Raji (cell line): ENCODE results near the gene SERINC2.

Experiments used
- POLR2A ChIP-seq: IDR thresholded peaks from 2 replicates; pipeline ENCODE4 v1.6.1; 2011; ENCODE audit warnings: low read depth, low read length, control low read depth; ENCODE audit not compliant: insufficient read depth

SERINC2 gene

GRCh38 chr1:31377364-31377863 is 35.6 kb upstream of the SERINC2 start:
- no peak for TF ChIP-seq POLR2A

- TF ChIP-seq POLR2A = no peak
These were observed 35.0 kb upstream of the SERINC2 start for GRCh38 chr1:31378001-31378400.

GRCh38 chr1:31380181-31380580 is 32.8 kb upstream of the SERINC2 start:
- no peak for TF ChIP-seq POLR2A

GRCh38 chr1:31381394-31382294 is 31.4 kb upstream of the SERINC2 start:
- TF ChIP-seq POLR2A = no peak

GRCh38 chr1:31382379-31382989 is 30.5 kb upstream of the SERINC2 start:
- no peak for TF ChIP-seq POLR2A

GRCh38 chr1:31383967-31384366 is 29.0 kb upstream of the SERINC2 start:
- TF ChIP-seq POLR2A = no peak

GRCh38 chr1:31387612-31388011 is 25.4 kb upstream of the SERINC2 start:
- TF ChIP-seq POLR2A = no peak

- no peak for TF ChIP-seq POLR2A
These were observed 23.4 kb upstream of the SERINC2 start for GRCh38 chr1:31389616-31390015.

GRCh38 chr1:31390071-31390470 is 22.9 kb upstream of the SERINC2 start:
- TF ChIP-seq POLR2A = no peak

GRCh38 chr1:31393463-31393862 is 19.6 kb upstream of the SERINC2 start:
- TF ChIP-seq POLR2A = no peak

- TF ChIP-seq POLR2A = no peak
These were observed 18.3 kb upstream of the SERINC2 start for GRCh38 chr1:31394584-31395193.

- no peak for TF ChIP-seq POLR2A
These were observed 16.2 kb upstream of the SERINC2 start for GRCh38 chr1:31396633-31397351.

- TF ChIP-seq POLR2A = no peak
These were observed 15.5 kb upstream of the SERINC2 start for GRCh38 chr1:31397360-31398095.

- TF ChIP-seq POLR2A = no peak
These were observed 14.8 kb upstream of the SERINC2 start for GRCh38 chr1:31398246-31398645.

- no peak for TF ChIP-seq POLR2A
These were observed 13.0 kb upstream of the SERINC2 start for GRCh38 chr1:31399976-31400375.

- no peak for TF ChIP-seq POLR2A
These were observed 12.6 kb upstream of the SERINC2 start for GRCh38 chr1:31400393-31400792.
